Gastrocnemius medialis (tissue), 4 donors: ENCODE measurements around the gene SIM1.

Experiments
- POLR2A ChIP-seq, 2 donors: fragments of 450-650 bp; IDR thresholded peaks; one replicate each; pipeline ENCODE4 v1.6.1; 2017; ENCODE audit warnings: antibody characterized with exemption in 2 of 2, mild to moderate bottlenecking in 2 of 2, moderate library complexity in 2 of 2
- TF ChIP-seq, protein P1 (sequence below), 5 experiments: fragments of 450-650 bp in 3 of 5; fragments of 200-600 bp in 2 of 5; sonication (generic) in 2 of 5; IDR thresholded peaks in 4 of 5; conservative IDR thresholded peaks in 1 of 5; 1 replicate in 4 of 5; 2 replicates in 1 of 5; pipeline ENCODE4 v1.5.1; 2016 to 2019; ENCODE audit warnings: antibody characterized with exemption in 5 of 5, mild to moderate bottlenecking in 3 of 5, moderate library complexity in 3 of 5

DNA sequence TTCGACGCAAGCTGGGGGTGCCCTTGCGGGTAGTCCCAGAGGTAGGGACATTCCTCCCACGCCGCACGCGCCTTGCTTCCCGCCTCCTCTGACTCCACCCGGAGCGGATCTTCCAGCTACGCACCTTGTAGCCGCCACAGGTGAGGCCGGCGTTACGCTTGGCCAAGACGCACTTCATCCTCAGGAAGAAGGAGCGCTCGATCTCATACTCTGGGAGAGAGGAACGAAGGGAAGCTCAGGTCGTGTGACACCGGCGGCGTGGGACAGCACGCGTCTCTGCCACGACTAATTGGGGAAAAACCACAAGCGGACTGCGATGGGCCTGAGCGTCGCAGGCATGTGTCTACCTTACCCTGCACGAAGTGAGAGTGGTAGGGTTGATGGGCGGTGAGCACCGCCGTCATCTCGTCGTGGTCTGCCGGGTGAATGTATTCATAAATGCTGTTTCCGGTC lies 15.5 kb downstream of the SIM1 start:
- TF ChIP-seq, protein P1, sequence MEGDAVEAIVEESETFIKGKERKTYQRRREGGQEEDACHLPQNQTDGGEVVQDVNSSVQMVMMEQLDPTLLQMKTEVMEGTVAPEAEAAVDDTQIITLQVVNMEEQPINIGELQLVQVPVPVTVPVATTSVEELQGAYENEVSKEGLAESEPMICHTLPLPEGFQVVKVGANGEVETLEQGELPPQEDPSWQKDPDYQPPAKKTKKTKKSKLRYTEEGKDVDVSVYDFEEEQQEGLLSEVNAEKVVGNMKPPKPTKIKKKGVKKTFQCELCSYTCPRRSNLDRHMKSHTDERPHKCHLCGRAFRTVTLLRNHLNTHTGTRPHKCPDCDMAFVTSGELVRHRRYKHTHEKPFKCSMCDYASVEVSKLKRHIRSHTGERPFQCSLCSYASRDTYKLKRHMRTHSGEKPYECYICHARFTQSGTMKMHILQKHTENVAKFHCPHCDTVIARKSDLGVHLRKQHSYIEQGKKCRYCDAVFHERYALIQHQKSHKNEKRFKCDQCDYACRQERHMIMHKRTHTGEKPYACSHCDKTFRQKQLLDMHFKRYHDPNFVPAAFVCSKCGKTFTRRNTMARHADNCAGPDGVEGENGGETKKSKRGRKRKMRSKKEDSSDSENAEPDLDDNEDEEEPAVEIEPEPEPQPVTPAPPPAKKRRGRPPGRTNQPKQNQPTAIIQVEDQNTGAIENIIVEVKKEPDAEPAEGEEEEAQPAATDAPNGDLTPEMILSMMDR (IDR thresholded peaks at IDR 0.05 in 4 of 5, conservative IDR thresholded peaks at IDR 0.05 in 1 of 5) = no peak
- no peak for TF ChIP-seq POLR2A (IDR thresholded peaks at IDR 0.05)
